ENCODE data around the gene IMPG1. TPM values are rescaled to one million over a fixed set of nuclear protein-coding genes. Genes with fewer than 3 reads are reported as not detected.

IMPG1 gene
- polyA plus RNA-seq, 1 experiment: not detected

DNA sequence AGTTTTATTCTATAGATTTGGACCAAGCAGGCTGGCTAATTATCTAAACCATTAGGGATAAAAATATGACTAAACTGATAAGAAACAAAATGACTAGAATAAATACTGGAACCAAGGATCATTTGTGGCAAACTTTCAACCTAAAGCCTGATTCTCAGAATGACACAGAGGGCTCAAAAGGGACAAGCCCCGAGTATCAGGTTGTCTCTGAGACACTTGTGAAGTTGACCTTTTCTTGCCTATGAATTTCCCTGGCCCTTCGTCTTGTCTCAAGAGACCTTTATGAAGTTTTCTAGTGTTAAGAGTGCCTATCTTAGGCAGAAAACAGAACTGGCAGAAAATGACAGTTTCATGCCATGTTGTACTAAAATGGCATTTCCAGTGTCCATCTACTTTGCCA lies 68.3 kb downstream of the IMPG1 start:
- CTCF ChIA-PET: no interaction called here

DNA sequence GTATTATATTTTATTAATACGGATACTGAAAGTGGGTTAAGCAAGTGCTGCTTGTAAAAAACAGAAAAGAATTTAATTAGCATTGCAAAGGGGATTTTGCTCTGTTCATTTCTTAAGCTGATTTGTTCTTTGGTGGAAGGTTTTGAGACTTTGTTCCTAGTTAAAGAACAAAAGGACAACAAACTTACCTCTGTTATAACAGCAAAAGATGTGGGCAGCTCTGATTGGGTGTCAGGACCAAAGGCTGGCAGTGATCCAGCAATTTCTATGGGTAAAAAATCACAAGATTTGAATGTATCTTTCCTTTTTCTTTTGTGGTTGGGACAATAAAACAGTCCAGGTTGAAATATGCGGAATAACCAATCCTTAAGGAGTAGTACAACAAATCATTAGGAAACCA lies 68.8 kb downstream of the IMPG1 start:
- no peak for DNase-seq (ENCODE audit: low read depth, low spot score)
- POLR2A ChIA-PET: no interaction called here
- no peaks in the 10 kb centered on the region for H3K9me3 ChIP-seq (ENCODE audit: control insufficient read depth, insufficient read depth, low read length)
- CTCF ChIA-PET: no interaction called here
- H3K4me3 ChIP-seq (ENCODE audit: low read depth, low read length): no peak overlapping the region
- H3K27me3 ChIP-seq (ENCODE audit: control insufficient read depth, insufficient read depth, low read length): no peaks in the 10 kb centered on the region
- TF ChIP-seq, protein P1, sequence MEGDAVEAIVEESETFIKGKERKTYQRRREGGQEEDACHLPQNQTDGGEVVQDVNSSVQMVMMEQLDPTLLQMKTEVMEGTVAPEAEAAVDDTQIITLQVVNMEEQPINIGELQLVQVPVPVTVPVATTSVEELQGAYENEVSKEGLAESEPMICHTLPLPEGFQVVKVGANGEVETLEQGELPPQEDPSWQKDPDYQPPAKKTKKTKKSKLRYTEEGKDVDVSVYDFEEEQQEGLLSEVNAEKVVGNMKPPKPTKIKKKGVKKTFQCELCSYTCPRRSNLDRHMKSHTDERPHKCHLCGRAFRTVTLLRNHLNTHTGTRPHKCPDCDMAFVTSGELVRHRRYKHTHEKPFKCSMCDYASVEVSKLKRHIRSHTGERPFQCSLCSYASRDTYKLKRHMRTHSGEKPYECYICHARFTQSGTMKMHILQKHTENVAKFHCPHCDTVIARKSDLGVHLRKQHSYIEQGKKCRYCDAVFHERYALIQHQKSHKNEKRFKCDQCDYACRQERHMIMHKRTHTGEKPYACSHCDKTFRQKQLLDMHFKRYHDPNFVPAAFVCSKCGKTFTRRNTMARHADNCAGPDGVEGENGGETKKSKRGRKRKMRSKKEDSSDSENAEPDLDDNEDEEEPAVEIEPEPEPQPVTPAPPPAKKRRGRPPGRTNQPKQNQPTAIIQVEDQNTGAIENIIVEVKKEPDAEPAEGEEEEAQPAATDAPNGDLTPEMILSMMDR (IDR thresholded peaks at IDR 0.05; ENCODE audit: low read depth, low read length): no peak
- no peak overlapping the region for H3K27ac ChIP-seq (ENCODE audit: low read depth, low read length)

More for the DNA sequence above, 68.3 kb downstream of the IMPG1 start:
- DNase-seq (ENCODE audit: low read depth, low spot score): no peak
- TF ChIP-seq, protein P1 (IDR thresholded peaks at IDR 0.05; ENCODE audit: low read depth, low read length): no peak
- no peaks in the 10 kb centered on the region for H3K27me3 ChIP-seq (ENCODE audit: control insufficient read depth, insufficient read depth, low read length)
- no peaks in the 10 kb centered on the region for H3K9me3 ChIP-seq (ENCODE audit: control insufficient read depth, insufficient read depth, low read length)
- H3K27ac ChIP-seq (ENCODE audit: low read depth, low read length): no peak overlapping the region
- no peak overlapping the region for H3K4me3 ChIP-seq (ENCODE audit: low read depth, low read length)
- POLR2A ChIA-PET: no interaction called here

DNA sequence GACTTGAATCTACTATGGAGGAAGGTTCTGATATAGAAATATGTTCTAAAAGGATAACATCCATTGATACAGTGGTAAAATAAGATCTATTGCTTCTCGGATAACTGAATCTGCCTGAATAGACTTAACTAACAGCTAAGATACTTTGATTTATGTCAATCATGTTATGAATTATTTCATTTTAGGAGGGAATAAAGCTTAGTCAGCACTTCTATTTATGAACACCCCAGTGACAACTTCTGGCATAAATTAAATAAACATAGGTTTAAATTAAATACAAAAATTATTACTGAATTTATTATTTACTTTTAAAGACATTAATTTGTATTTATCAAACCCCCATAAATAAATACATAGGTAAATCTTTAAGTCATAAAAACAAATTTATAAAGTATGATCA lies 69.3 kb downstream of the IMPG1 start:
- TF ChIP-seq, protein P1 (IDR thresholded peaks at IDR 0.05; ENCODE audit: low read depth, low read length): no peak
- Histone ChIP-seq H3K9me3 (ENCODE audit: control insufficient read depth, insufficient read depth, low read length) (no peaks in the 10 kb centered on the region), H3K27me3 (ENCODE audit: control insufficient read depth, insufficient read depth, low read length) (no peaks in the 10 kb centered on the region), H3K27ac (ENCODE audit: low read depth, low read length) (no peak overlapping the region), H3K4me3 (ENCODE audit: low read depth, low read length) (no peak overlapping the region)
- no peak for DNase-seq (ENCODE audit: low read depth, low spot score)
- ChIA-PET CTCF (no interaction called here), POLR2A (no interaction called here)

DNA sequence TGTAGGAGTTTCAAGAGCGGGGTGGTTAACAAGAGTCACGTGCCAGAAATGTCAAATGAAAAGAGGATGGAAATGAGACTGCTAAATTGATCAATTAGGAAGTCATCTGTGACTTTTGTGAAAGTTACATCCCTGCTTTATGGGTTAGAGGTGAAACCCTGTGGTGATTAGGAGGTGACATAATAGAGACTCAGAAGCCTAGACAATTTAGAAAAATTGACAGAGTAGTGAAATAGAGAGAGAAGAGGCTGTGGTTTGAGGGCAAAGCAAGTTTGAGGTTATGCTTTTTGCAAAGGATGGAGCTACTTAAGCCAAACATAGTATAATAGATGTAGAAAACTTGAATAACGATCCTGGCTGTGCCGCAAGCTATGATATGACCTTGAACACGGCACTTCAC lies 71.8 kb downstream of the IMPG1 start:
- no peaks in the 10 kb centered on the region for H3K27me3 ChIP-seq (ENCODE audit: control insufficient read depth, insufficient read depth, low read length)
- no peaks in the 10 kb centered on the region for H3K9me3 ChIP-seq (ENCODE audit: control insufficient read depth, insufficient read depth, low read length)
- H3K4me3 ChIP-seq (ENCODE audit: low read depth, low read length): no peak overlapping the region
- POLR2A ChIA-PET: no interaction called here
- no peak for DNase-seq (ENCODE audit: low read depth, low spot score)
- no peak overlapping the region for H3K27ac ChIP-seq (ENCODE audit: low read depth, low read length)
- TF ChIP-seq, protein P1 (IDR thresholded peaks at IDR 0.05; ENCODE audit: low read depth, low read length): no peak
- CTCF ChIA-PET: no interaction called here

DNA sequence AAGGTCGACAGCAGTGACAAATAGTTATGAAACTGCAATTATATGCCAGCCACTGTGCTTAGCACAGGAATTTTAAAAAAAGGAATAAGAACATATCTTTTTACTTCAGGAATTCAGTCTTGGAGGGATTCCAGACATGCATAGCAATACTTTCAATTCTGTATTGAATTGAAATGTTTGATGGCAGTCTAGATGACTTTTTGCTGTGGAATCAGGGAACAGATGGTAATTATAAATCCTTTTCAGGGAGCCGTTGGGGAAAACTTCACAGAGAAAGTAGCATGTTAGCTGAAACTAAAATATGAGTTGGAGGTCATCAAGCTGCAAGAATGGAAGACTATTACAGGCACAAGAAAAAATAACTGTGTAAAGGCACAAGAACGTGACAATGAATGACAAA lies 74.8 kb downstream of the IMPG1 start:
- H3K27me3 ChIP-seq (ENCODE audit: control insufficient read depth, insufficient read depth, low read length): no peaks in the 10 kb centered on the region
- POLR2A ChIA-PET: no interaction called here
- DNase-seq (ENCODE audit: low read depth, low spot score): no peak
- TF ChIP-seq, protein P1 (IDR thresholded peaks at IDR 0.05; ENCODE audit: low read depth, low read length): no peak
- no peak overlapping the region for H3K27ac ChIP-seq (ENCODE audit: low read depth, low read length)
- CTCF ChIA-PET: interaction anchor here (0.6 kb wide), 1 partner anchor 659 kb away, joined by 3 read pairs; no protein-coding TSS in a partner anchor
- no peaks in the 10 kb centered on the region for H3K9me3 ChIP-seq (ENCODE audit: control insufficient read depth, insufficient read depth, low read length)
- H3K4me3 ChIP-seq (ENCODE audit: low read depth, low read length): no peak overlapping the region
